Sigmoid colon (tissue), 4 donors: ENCODE results near the gene STEAP3.

Experiments
- POLR2A ChIP-seq, 2 donors: fragments of 450-650 bp; IDR thresholded peaks; one replicate each; pipeline ENCODE4 v1.6.1; 2016; ENCODE audit warnings: antibody characterized with exemption in 2 of 2, mild to moderate bottlenecking in 2 of 2, moderate library complexity in 2 of 2
- POLR2AphosphoS5 ChIP-seq, 4 donors: sonication (generic); formaldehyde crosslinking; IDR thresholded peaks; one replicate each; pipeline ENCODE4 v1.6.1; 2017; ENCODE audit warnings: antibody characterized with exemption in 4 of 4
- TF ChIP-seq, protein P1 (sequence below), 4 experiments: fragments of 450-650 bp in 3 of 4; fragments of 200-600 bp in 1 of 4; IDR thresholded peaks; one replicate each; pipeline ENCODE4 v1.5.1; 2016 to 2019; ENCODE audit warnings: antibody characterized with exemption in 4 of 4, mild to moderate bottlenecking in 3 of 4, moderate library complexity in 2 of 4

DNA sequence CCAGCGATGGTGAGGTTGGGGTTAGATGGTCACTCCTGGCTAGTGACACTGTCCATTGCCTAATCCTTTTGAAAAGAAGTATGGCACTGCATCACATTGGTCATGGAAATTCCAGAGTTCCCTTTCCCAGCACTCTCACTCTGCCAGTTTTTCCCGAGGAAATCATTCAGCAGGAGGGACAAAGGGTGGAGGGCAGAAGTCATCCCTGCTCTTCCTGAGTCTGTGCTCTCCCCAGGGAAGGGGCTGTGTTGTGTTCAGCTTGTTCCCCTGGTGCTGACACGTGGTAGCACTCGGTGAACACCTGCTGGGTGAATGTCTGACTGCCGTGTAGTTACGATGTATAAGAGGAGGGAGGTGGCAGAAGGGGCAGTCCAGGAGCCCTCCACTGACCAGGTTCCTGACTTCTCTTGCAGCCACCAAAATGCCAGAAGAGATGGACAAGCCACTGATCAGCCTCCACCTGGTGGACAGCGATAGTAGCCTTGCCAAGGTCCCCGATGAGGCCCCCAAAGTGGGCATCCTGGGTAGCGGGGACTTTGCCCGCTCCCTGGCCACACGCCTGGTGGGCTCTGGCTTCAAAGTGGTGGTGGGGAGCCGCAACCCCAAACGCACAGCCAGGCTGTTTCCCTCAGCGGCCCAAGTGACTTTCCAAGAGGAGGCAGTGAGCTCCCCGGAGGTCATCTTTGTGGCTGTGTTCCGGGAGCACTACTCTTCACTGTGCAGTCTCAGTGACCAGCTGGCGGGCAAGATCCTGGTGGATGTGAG lies 21.6 kb downstream of the STEAP3 start:
- TF ChIP-seq, protein P1, sequence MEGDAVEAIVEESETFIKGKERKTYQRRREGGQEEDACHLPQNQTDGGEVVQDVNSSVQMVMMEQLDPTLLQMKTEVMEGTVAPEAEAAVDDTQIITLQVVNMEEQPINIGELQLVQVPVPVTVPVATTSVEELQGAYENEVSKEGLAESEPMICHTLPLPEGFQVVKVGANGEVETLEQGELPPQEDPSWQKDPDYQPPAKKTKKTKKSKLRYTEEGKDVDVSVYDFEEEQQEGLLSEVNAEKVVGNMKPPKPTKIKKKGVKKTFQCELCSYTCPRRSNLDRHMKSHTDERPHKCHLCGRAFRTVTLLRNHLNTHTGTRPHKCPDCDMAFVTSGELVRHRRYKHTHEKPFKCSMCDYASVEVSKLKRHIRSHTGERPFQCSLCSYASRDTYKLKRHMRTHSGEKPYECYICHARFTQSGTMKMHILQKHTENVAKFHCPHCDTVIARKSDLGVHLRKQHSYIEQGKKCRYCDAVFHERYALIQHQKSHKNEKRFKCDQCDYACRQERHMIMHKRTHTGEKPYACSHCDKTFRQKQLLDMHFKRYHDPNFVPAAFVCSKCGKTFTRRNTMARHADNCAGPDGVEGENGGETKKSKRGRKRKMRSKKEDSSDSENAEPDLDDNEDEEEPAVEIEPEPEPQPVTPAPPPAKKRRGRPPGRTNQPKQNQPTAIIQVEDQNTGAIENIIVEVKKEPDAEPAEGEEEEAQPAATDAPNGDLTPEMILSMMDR (IDR thresholded peaks at IDR 0.05): no peak
- TF ChIP-seq POLR2AphosphoS5 (IDR thresholded peaks at IDR 0.05) (no peak), POLR2A (IDR thresholded peaks at IDR 0.05) (no peak)
